Measurements from ENCODE around the gene DNAJA4.

- no peak for TF ChIP-seq ZNF514 (tag by site-specific recombination; IDR thresholded peaks at IDR 0.05)
- TF ChIP-seq, protein P1, sequence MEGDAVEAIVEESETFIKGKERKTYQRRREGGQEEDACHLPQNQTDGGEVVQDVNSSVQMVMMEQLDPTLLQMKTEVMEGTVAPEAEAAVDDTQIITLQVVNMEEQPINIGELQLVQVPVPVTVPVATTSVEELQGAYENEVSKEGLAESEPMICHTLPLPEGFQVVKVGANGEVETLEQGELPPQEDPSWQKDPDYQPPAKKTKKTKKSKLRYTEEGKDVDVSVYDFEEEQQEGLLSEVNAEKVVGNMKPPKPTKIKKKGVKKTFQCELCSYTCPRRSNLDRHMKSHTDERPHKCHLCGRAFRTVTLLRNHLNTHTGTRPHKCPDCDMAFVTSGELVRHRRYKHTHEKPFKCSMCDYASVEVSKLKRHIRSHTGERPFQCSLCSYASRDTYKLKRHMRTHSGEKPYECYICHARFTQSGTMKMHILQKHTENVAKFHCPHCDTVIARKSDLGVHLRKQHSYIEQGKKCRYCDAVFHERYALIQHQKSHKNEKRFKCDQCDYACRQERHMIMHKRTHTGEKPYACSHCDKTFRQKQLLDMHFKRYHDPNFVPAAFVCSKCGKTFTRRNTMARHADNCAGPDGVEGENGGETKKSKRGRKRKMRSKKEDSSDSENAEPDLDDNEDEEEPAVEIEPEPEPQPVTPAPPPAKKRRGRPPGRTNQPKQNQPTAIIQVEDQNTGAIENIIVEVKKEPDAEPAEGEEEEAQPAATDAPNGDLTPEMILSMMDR (tag by site-specific recombination; IDR thresholded peaks at IDR 0.05): no peak
- no peak for TF ChIP-seq MZF1 (tag by site-specific recombination; IDR thresholded peaks at IDR 0.05; ENCODE audit: borderline replicate concordance)
- TF ChIP-seq ZNF114 (tag by site-specific recombination; IDR thresholded peaks at IDR 0.05): no peak
- TF ChIP-seq PATZ1 (tag by site-specific recombination; IDR thresholded peaks at IDR 0.05): no peak
- TF ChIP-seq ZNF37A (tag by site-specific recombination; IDR thresholded peaks at IDR 0.05): no peak
- TF ChIP-seq AEBP2 (tag by site-specific recombination; IDR thresholded peaks at IDR 0.05; ENCODE audit: borderline replicate concordance): no peak
- no peak for TF ChIP-seq SETDB1 (IDR thresholded peaks at IDR 0.05; ENCODE audit: insufficient read length, low read length)
Measured at GRCh38 chr15:78233496-78233895, 30.9 kb upstream of the DNAJA4 start.

Measured in HEK293 (cell line).